ENCODE data around the gene MACROD2. TPM values are rescaled to one million over a fixed set of nuclear protein-coding genes. Genes with fewer than 3 reads are reported as not detected.

The MACROD2 gene
- total RNA-seq, 1 experiment from 2014 or later = 1.4 TPM

GRCh38 chr20:14331646-14332045 lies 336.3 kb downstream of the MACROD2 start:
- DNase-seq (ENCODE audit: low spot score) = no peak
- no peak for TF ChIP-seq EZH2 (IDR thresholded peaks at IDR 0.05; ENCODE audit: borderline replicate concordance, low read depth, low read length, poor library complexity, severe bottlenecking)
- no peak for TF ChIP-seq CTCF (conservative IDR thresholded peaks at IDR 0.05; ENCODE audit: low read depth, low read length)
- no peaks in the 10 kb centered on the region for H3K36me3 ChIP-seq (ENCODE audit: insufficient read depth, low read length, poor library complexity, severe bottlenecking)
- H3K27me3 ChIP-seq (replicated peaks; ENCODE audit: insufficient read depth, low read depth, low read length, poor library complexity) = peaks cover 16% of the 10 kb centered on the region
- intact Hi-C loops (cut with micrococcal nuclease; ENCODE audit: unreplicated experiment) = no loop called here
- no TSS peak for BruUV-seq (replicated peaks)
- no peaks in the 10 kb centered on the region for H3K9me3 ChIP-seq (ENCODE audit: low read depth, low read length, poor library complexity, severe bottlenecking)
- H3K4me3 ChIP-seq (ENCODE audit: low read depth, low read length, poor library complexity, severe bottlenecking) = no peak overlapping the region
- ChIA-PET POLR2A (ENCODE audit: low non-redundant PET) (no interaction called here), CTCF (no interaction called here)
- H3K27ac ChIP-seq (ENCODE audit: low read depth, low read length, poor library complexity, severe bottlenecking) = no peak overlapping the region
- H3K4me1 ChIP-seq (ENCODE audit: insufficient read depth, low read length, poor library complexity, severe bottlenecking) = no peaks in the 10 kb centered on the region

GRCh38 chr20:14332866-14333265 lies 337.6 kb downstream of the MACROD2 start:
- H3K27me3 ChIP-seq (replicated peaks; ENCODE audit: insufficient read depth, low read depth, low read length, poor library complexity) = peaks cover 16% of the 10 kb centered on the region
- intact Hi-C loops (cut with micrococcal nuclease; ENCODE audit: unreplicated experiment) = no loop called here
- BruUV-seq (replicated peaks) = no TSS peak
- no peak overlapping the region for H3K27ac ChIP-seq (ENCODE audit: low read depth, low read length, poor library complexity, severe bottlenecking)
- POLR2A ChIA-PET (ENCODE audit: low non-redundant PET) = no interaction called here
- CTCF ChIA-PET = no interaction called here
- H3K4me1 ChIP-seq (ENCODE audit: insufficient read depth, low read length, poor library complexity, severe bottlenecking) = no peaks in the 10 kb centered on the region
- H3K4me3 ChIP-seq (ENCODE audit: low read depth, low read length, poor library complexity, severe bottlenecking) = no peak overlapping the region
- TF ChIP-seq EZH2 (IDR thresholded peaks at IDR 0.05; ENCODE audit: borderline replicate concordance, low read depth, low read length, poor library complexity, severe bottlenecking) = no peak
- no peak for TF ChIP-seq CTCF (conservative IDR thresholded peaks at IDR 0.05; ENCODE audit: low read depth, low read length)
- no peaks in the 10 kb centered on the region for H3K9me3 ChIP-seq (ENCODE audit: low read depth, low read length, poor library complexity, severe bottlenecking)
- H3K36me3 ChIP-seq (ENCODE audit: insufficient read depth, low read length, poor library complexity, severe bottlenecking) = no peaks in the 10 kb centered on the region
- no peak for DNase-seq (ENCODE audit: low spot score)

GRCh38 chr20:14333721-14334120 lies 338.4 kb downstream of the MACROD2 start:
- BruUV-seq (replicated peaks) = no TSS peak
- Histone ChIP-seq H3K27ac (ENCODE audit: low read depth, low read length, poor library complexity, severe bottlenecking) (no peak overlapping the region), H3K9me3 (ENCODE audit: low read depth, low read length, poor library complexity, severe bottlenecking) (no peaks in the 10 kb centered on the region), H3K27me3 (replicated peaks; ENCODE audit: insufficient read depth, low read depth, low read length, poor library complexity) (peaks cover 16% of the 10 kb centered on the region), H3K4me1 (ENCODE audit: insufficient read depth, low read length, poor library complexity, severe bottlenecking) (no peaks in the 10 kb centered on the region), H3K36me3 (ENCODE audit: insufficient read depth, low read length, poor library complexity, severe bottlenecking) (no peaks in the 10 kb centered on the region), H3K4me3 (ENCODE audit: low read depth, low read length, poor library complexity, severe bottlenecking) (no peak overlapping the region)
- ChIA-PET POLR2A (ENCODE audit: low non-redundant PET) (no interaction called here), CTCF (no interaction called here)
- no peak for TF ChIP-seq CTCF (conservative IDR thresholded peaks at IDR 0.05; ENCODE audit: low read depth, low read length)
- no peak for TF ChIP-seq EZH2 (IDR thresholded peaks at IDR 0.05; ENCODE audit: borderline replicate concordance, low read depth, low read length, poor library complexity, severe bottlenecking)
- intact Hi-C loops (cut with micrococcal nuclease; ENCODE audit: unreplicated experiment) = no loop called here
- DNase-seq (ENCODE audit: low spot score) = no peak
